ENCODE data around the gene PRRC2B. TPM values are rescaled to one million over a fixed set of nuclear protein-coding genes. Genes with fewer than 3 reads are reported as not detected.
A peak's percentile ranks its signal among the peaks of the same experiment; 100 is the strongest.

PRRC2B gene
- total RNA-seq, 6 experiments from 2014 or later, result 53.7 to 82.6 (median 57.3) TPM

GRCh38 chr9:131409458-131409992 lies 15.6 kb downstream of the PRRC2B start:
- Histone ChIP-seq H3K4me3 (no peak overlapping the region), H3K27me3 (no peaks in the 10 kb centered on the region), H3K27ac (no peak overlapping the region), H3K36me3 (no peaks in the 10 kb centered on the region), H3K4me1 (peaks cover 0 to 61% (median 28%) of the 10 kb centered on the region in 4 donors), H3K9me3 (no peaks in the 10 kb centered on the region)
- ATAC-seq, result peak in 3 of 4 donors; percentile 12 to 24 (median 12)
- intact Hi-C loops (cut with DNase I), result no loop called here
- no peak for TF ChIP-seq POLR2A (IDR thresholded peaks at IDR 0.05)
- TF ChIP-seq CTCF (IDR thresholded peaks at IDR 0.05), result no peak
- peak in 1 of 3 donors; percentile 35 for DNase-seq
- WGBS (ENCODE audit: insufficient coverage, low coverage, low lambda C conversion rate, missing lambda C conversion rate), result 43% methylated on average over 4 of the region's 7 CpGs

GRCh38 chr9:131410044-131410491 lies 16.2 kb downstream of the PRRC2B start:
- H3K4me3 ChIP-seq, result no peak overlapping the region
- intact Hi-C loops (cut with DNase I), result no loop called here
- TF ChIP-seq POLR2A (IDR thresholded peaks at IDR 0.05) (no peak), CTCF (IDR thresholded peaks at IDR 0.05) (no peak)
- peaks cover 0 to 57% (median 26%) of the 10 kb centered on the region in 4 donors for H3K4me1 ChIP-seq
- H3K9me3 ChIP-seq, result no peaks in the 10 kb centered on the region
- ATAC-seq (peak in 2 of 4 donors; percentile 8 to 15), DNase-seq (no peak)
- no peaks in the 10 kb centered on the region for H3K27me3 ChIP-seq
- no peak overlapping the region for H3K27ac ChIP-seq
- H3K36me3 ChIP-seq, result no peaks in the 10 kb centered on the region
- 42% methylated on average over 3 of the region's 7 CpGs for WGBS (ENCODE audit: insufficient coverage, low coverage, low lambda C conversion rate, missing lambda C conversion rate)

GRCh38 chr9:131411719-131412681 lies 18.1 kb downstream of the PRRC2B start:
- H3K27ac ChIP-seq, result no peak overlapping the region
- H3K4me3 ChIP-seq, result no peak overlapping the region
- TF ChIP-seq CTCF (IDR thresholded peaks at IDR 0.05), result no peak
- no peak for TF ChIP-seq POLR2A (IDR thresholded peaks at IDR 0.05)
- H3K36me3 ChIP-seq, result no peaks in the 10 kb centered on the region
- WGBS (ENCODE audit: insufficient coverage, low coverage, low lambda C conversion rate, missing lambda C conversion rate), result 76% methylated on average over 12 of the region's 15 CpGs
- peaks cover 0 to 38% (median 16%) of the 10 kb centered on the region in 4 donors for H3K4me1 ChIP-seq
- no peaks in the 10 kb centered on the region for H3K9me3 ChIP-seq
- intact Hi-C loops (cut with DNase I), result no loop called here
- ATAC-seq (no peak), DNase-seq (no peak)
- H3K27me3 ChIP-seq, result no peaks in the 10 kb centered on the region

GRCh38 chr9:131416509-131416908 lies 22.6 kb downstream of the PRRC2B start:
- H3K36me3 ChIP-seq, result no peaks in the 10 kb centered on the region
- no peak for DNase-seq
- H3K4me3 ChIP-seq, result no peak overlapping the region
- H3K27me3 ChIP-seq, result no peaks in the 10 kb centered on the region
- TF ChIP-seq POLR2A (IDR thresholded peaks at IDR 0.05) (no peak), CTCF (IDR thresholded peaks at IDR 0.05) (no peak)
- no peak overlapping the region for H3K27ac ChIP-seq
- WGBS (ENCODE audit: insufficient coverage, low coverage, low lambda C conversion rate, missing lambda C conversion rate), result 87% methylated on average over 4 of the region's 4 CpGs
- H3K4me1 ChIP-seq, result peaks cover 0 to 43% (median 23%) of the 10 kb centered on the region in 4 donors
- intact Hi-C loops (cut with DNase I), result no loop called here
- no peak for ATAC-seq
- no peaks in the 10 kb centered on the region for H3K9me3 ChIP-seq

Measured in right lobe of liver (tissue), 6 donors.